Measurements from ENCODE around the gene SLC22A23.

DNA sequence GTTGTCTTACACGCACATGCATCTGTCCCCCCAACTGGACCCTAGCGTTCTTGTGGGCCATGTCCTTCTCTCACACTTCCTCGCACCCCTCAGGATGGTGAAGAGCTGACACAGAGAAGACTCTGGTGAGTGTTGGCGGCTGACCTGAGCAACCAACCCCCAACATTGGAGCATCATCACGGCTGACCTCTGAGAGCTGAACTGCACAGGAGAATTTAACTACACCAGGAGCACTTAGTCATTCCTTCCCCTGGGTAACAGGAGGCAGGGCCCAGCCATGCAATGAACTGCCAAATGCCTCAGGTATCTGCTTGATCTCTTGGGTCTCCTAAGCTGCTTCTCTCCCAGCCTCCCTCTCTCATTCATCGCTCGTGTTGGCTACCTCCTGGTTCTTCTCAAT, 109.6 kb downstream of the SLC22A23 start:
- TF ChIP-seq, protein P1, sequence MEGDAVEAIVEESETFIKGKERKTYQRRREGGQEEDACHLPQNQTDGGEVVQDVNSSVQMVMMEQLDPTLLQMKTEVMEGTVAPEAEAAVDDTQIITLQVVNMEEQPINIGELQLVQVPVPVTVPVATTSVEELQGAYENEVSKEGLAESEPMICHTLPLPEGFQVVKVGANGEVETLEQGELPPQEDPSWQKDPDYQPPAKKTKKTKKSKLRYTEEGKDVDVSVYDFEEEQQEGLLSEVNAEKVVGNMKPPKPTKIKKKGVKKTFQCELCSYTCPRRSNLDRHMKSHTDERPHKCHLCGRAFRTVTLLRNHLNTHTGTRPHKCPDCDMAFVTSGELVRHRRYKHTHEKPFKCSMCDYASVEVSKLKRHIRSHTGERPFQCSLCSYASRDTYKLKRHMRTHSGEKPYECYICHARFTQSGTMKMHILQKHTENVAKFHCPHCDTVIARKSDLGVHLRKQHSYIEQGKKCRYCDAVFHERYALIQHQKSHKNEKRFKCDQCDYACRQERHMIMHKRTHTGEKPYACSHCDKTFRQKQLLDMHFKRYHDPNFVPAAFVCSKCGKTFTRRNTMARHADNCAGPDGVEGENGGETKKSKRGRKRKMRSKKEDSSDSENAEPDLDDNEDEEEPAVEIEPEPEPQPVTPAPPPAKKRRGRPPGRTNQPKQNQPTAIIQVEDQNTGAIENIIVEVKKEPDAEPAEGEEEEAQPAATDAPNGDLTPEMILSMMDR (conservative IDR thresholded peaks at IDR 0.05) = no peak
- TF ChIP-seq ZFX (IDR thresholded peaks at IDR 0.05) = no peak

All from C4-2B (cell line).